ENCODE results near the gene CCDC85C. TPM values are rescaled to one million over a fixed set of nuclear protein-coding genes. Genes with fewer than 3 reads are reported as not detected.

Gene CCDC85C
- total RNA-seq, 1 experiment from 2014 or later: 36.4 TPM

GRCh38 chr14:99589031-99589441 lies 15.0 kb downstream of the CCDC85C start:
- no TSS peak for BruUV-seq (replicated peaks)
- Histone ChIP-seq H2AFZ (ENCODE audit: low read length) (no peak overlapping the region), H3K27me3 (ENCODE audit: low read length) (no peaks in the 10 kb centered on the region), H4K20me1 (ENCODE audit: low read length) (peaks cover 29% of the 10 kb centered on the region; the same call in 1 of the 2 replicates), H3K9me2 (replicated peaks; ENCODE audit: low read length) (no peaks in the 10 kb centered on the region), H3K4me1 (ENCODE audit: insufficient read depth, low read length) (peaks cover 9% of the 10 kb centered on the region), H3K4me2 (ENCODE audit: low read length) (no peak overlapping the region), H3K4me3 (ENCODE audit: low read length) (no peak overlapping the region), H3K79me2 (ENCODE audit: low read length) (peaks cover 97% of the 10 kb centered on the region), H3K27ac (ENCODE audit: low read length) (no peak overlapping the region), H3K9ac (ENCODE audit: low read length) (no peak overlapping the region), H3K36me3 (ENCODE audit: low read depth, low read length) (no peaks in the 10 kb centered on the region), H3K9me3 (ENCODE audit: low read length) (no peaks in the 10 kb centered on the region), H3F3A (ENCODE audit: low read length, unreplicated experiment) (no peaks in the 10 kb centered on the region)
- CTCF ChIA-PET: no interaction called here
- no peak for ATAC-seq
- POLR2A ChIA-PET (ENCODE audit: unreplicated experiment): no interaction called here
- no peak for DNase-seq
- intact Hi-C loops (cut with micrococcal nuclease): no loop called here
- no peak for TF ChIP-seq EZH2phosphoT487 (IDR thresholded peaks at IDR 0.05; ENCODE audit: borderline replicate concordance, low read length)
- TF ChIP-seq, protein P1, sequence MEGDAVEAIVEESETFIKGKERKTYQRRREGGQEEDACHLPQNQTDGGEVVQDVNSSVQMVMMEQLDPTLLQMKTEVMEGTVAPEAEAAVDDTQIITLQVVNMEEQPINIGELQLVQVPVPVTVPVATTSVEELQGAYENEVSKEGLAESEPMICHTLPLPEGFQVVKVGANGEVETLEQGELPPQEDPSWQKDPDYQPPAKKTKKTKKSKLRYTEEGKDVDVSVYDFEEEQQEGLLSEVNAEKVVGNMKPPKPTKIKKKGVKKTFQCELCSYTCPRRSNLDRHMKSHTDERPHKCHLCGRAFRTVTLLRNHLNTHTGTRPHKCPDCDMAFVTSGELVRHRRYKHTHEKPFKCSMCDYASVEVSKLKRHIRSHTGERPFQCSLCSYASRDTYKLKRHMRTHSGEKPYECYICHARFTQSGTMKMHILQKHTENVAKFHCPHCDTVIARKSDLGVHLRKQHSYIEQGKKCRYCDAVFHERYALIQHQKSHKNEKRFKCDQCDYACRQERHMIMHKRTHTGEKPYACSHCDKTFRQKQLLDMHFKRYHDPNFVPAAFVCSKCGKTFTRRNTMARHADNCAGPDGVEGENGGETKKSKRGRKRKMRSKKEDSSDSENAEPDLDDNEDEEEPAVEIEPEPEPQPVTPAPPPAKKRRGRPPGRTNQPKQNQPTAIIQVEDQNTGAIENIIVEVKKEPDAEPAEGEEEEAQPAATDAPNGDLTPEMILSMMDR (conservative IDR thresholded peaks at IDR 0.05; ENCODE audit: low read depth, low read length): no peak
- no peak for TF ChIP-seq EZH2 (IDR thresholded peaks at IDR 0.05; ENCODE audit: low read length, unreplicated experiment)

DNA sequence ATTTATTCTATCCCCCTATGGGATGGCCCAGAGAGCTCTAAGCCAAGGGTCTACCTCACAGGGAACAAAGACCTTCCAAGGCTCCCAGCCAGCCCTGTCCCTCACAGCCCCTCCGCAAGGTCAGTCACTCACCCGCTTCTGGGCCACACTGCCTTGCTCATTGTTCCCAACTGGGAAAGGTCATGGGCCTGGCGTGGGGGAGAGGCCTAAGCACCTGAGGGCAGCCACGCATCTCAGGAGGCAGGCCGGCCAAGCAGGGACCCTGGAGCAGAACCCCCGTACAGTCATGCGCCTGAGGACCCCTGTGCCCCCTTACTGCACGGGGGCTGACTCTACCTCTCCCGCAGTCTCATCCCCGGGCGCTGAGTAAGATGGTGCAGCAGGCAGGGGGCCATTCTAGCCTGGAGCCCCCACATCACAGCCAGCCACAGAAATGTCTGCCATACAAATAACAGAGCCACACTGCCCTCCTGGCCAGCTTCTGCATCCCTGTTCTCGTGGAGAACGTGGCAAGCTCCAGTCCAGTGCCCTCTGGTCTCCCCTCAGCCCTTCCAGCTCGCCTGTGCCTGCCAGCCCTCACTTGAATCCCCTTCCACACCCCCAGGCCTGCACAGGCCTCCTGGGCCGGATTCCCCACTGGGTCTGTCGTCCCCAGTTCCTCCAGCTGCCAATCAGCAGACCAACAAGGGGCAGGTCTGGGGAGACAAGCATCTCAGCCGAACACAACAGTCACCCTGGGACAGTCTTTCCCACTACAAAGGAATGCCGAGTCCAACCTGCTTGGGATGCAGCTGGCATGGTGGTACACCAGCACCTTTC lies 16.3 kb downstream of the CCDC85C start:
- no peak overlapping the region for H3K4me3 ChIP-seq (ENCODE audit: low read length)
- ATAC-seq (no peak), DNase-seq (no peak)
- no peaks in the 10 kb centered on the region for H3K36me3 ChIP-seq (ENCODE audit: low read depth, low read length)
- no peak for TF ChIP-seq EZH2 (IDR thresholded peaks at IDR 0.05; ENCODE audit: low read length, unreplicated experiment)
- no peak for TF ChIP-seq EZH2phosphoT487 (IDR thresholded peaks at IDR 0.05; ENCODE audit: borderline replicate concordance, low read length)
- TF ChIP-seq, protein P1 (conservative IDR thresholded peaks at IDR 0.05; ENCODE audit: low read depth, low read length): no peak
- H2AFZ ChIP-seq (ENCODE audit: low read length): no peak overlapping the region
- ChIA-PET CTCF (interaction anchor here (0.6 kb wide), 1 partner anchor 295 kb away, joined by 6 read pairs; no protein-coding TSS in a partner anchor), POLR2A (ENCODE audit: unreplicated experiment) (no interaction called here)
- no TSS peak for BruUV-seq (replicated peaks)
- H4K20me1 ChIP-seq (ENCODE audit: low read length): peaks cover 29% of the 10 kb centered on the region; the same call in 1 of the 2 replicates
- peaks cover 9% of the 10 kb centered on the region for H3K4me1 ChIP-seq (ENCODE audit: insufficient read depth, low read length)
- no peak overlapping the region for H3K27ac ChIP-seq (ENCODE audit: low read length)
- no peaks in the 10 kb centered on the region for H3K27me3 ChIP-seq (ENCODE audit: low read length)
- no peak overlapping the region for H3K9ac ChIP-seq (ENCODE audit: low read length)
- no peak overlapping the region for H3K4me2 ChIP-seq (ENCODE audit: low read length)
- intact Hi-C loops (cut with micrococcal nuclease): no loop called here
- H3K9me3 ChIP-seq (ENCODE audit: low read length): no peaks in the 10 kb centered on the region
- no peaks in the 10 kb centered on the region for H3K9me2 ChIP-seq (replicated peaks; ENCODE audit: low read length)
- H3F3A ChIP-seq (ENCODE audit: low read length, unreplicated experiment): no peaks in the 10 kb centered on the region
- peaks cover 98% of the 10 kb centered on the region for H3K79me2 ChIP-seq (ENCODE audit: low read length)

Data from PC-3 (cell line).